IMR-90 (cell line): ENCODE measurements around the gene IRAK3. TPM values are rescaled to one million over a fixed set of nuclear protein-coding genes. Genes with fewer than 3 reads are reported as not detected.

Source experiments
- ATAC-seq: fragments of 200-7000 bp; cut with Tn5 transposase; 2 replicates; pipeline ENCODE4 v1.9.1; 2020; ENCODE audit warnings: low read depth, mild to moderate bottlenecking, moderate library complexity
- BruUV-seq: library from RNA; stranded (reverse); fragments of 400-500 nt; replicated peaks from 2 replicates; lab custom pipeline; 2021; lab: Mats Ljungman, UMichigan
- CTCF ChIA-PET: fragments of 300-600 bp; formaldehyde crosslinking; extraction: SDS; loops from one replicate; lab custom pipeline; 2021; ENCODE audit warnings: antibody characterized with exemption; lab: Yijun Ruan, JAX
- POLR2A ChIA-PET: fragments of 300-600 bp; sonication (Branson Sonifier 250); formaldehyde crosslinking; loops from one replicate; lab custom pipeline; 2022; ENCODE audit warnings: antibody characterized with exemption; ENCODE audit not compliant: unreplicated experiment; lab: Charles Lee
- DNase-seq: peaks from one replicate; pipeline ENCODE4 v3.0.0; 2013
- H2AFZ ChIP-seq: replicated peaks from 2 replicates; pipeline ENCODE3; 2013; ENCODE audit warnings: low read length, mild to moderate bottlenecking; ENCODE audit not compliant: poor library complexity
- H2AK5ac ChIP-seq: 2 replicates; pipeline ENCODE4 v1.6.1; 2013; ENCODE audit warnings: low read depth, low read length, inconsistent platforms
- H2AK9ac ChIP-seq: replicated peaks from 2 replicates; pipeline ENCODE3; 2013; ENCODE audit warnings: mild to moderate bottlenecking, low read depth, low read length, moderate library complexity; ENCODE audit not compliant: poor library complexity
- H2BK120ac ChIP-seq: 2 replicates; pipeline ENCODE4 v1.6.1; 2013; ENCODE audit warnings: low read depth, low read length, inconsistent platforms
- H2BK15ac ChIP-seq: 3 replicates; pipeline ENCODE4 v1.6.1; 2013; ENCODE audit warnings: low read depth, low read length, inconsistent platforms
- H2BK20ac ChIP-seq: 2 replicates; pipeline ENCODE4 v1.6.1; 2013; ENCODE audit warnings: low read depth, mild to moderate bottlenecking, inconsistent platforms, low read length, moderate library complexity
- H2BK5ac ChIP-seq: 2 replicates; pipeline ENCODE4 v1.6.1; 2013; ENCODE audit warnings: mild to moderate bottlenecking, low read depth, low read length, inconsistent platforms; ENCODE audit not compliant: poor library complexity, severe bottlenecking
- H3K14ac ChIP-seq: replicated peaks from 2 replicates; pipeline ENCODE4 v1.6.1; 2013; ENCODE audit warnings: low read depth, low read length, inconsistent platforms
- H3K18ac ChIP-seq: 2 replicates; pipeline ENCODE4 v1.6.1; 2013; ENCODE audit warnings: low read depth, low read length, control low read depth
- H3K23ac ChIP-seq: 2 replicates; pipeline ENCODE4 v1.6.1; 2013; ENCODE audit warnings: low read depth, low read length, inconsistent platforms
- H3K27ac ChIP-seq: 2 replicates; pipeline ENCODE4 v1.5.1; 2013; ENCODE audit warnings: mild to moderate bottlenecking, control low read depth, low read length; ENCODE audit not compliant: insufficient read depth
- H3K27me3 ChIP-seq: 2 replicates; pipeline ENCODE4 v1.6.1; 2013; ENCODE audit warnings: low read length; ENCODE audit not compliant: control insufficient read depth, insufficient read depth
- H3K36me3 ChIP-seq: 2 replicates; pipeline ENCODE4 v1.6.1; 2013; ENCODE audit warnings: low read length, mixed read lengths; ENCODE audit not compliant: control insufficient read depth, insufficient read depth
- H3K4ac ChIP-seq: 2 replicates; pipeline ENCODE4 v1.6.1; 2013; ENCODE audit warnings: low read depth, low read length, inconsistent platforms
- H3K4me1 ChIP-seq: 2 replicates; pipeline ENCODE4 v1.6.1; 2013; ENCODE audit warnings: low read length, mixed read lengths; ENCODE audit not compliant: control insufficient read depth, insufficient read depth
- H3K4me2 ChIP-seq: 2 replicates; pipeline ENCODE4 v1.6.1; 2013; ENCODE audit warnings: low read depth, mild to moderate bottlenecking, control low read depth, low read length, moderate library complexity
- H3K4me3 ChIP-seq: 2 replicates; pipeline ENCODE4 v1.5.1; 2013; ENCODE audit warnings: low read depth, mild to moderate bottlenecking, control low read depth, low read length, moderate library complexity; ENCODE audit not compliant: insufficient read depth
- H3K56ac ChIP-seq: 2 replicates; pipeline ENCODE4 v1.6.1; 2013; ENCODE audit warnings: low read length, inconsistent platforms; ENCODE audit not compliant: insufficient read depth; ENCODE audit errors: extremely low read depth
- H3K79me1 ChIP-seq, 2 experiments: 2 replicates each; pipeline ENCODE4 v1.6.1; 2013; ENCODE audit warnings: low read length in 2 of 2, inconsistent platforms in 1 of 2, low read depth in 1 of 2
- H3K9ac ChIP-seq: 2 replicates; pipeline ENCODE4 v1.6.1; 2013; ENCODE audit warnings: low read depth, low read length, control low read depth
- H3K9me1 ChIP-seq: 2 replicates; pipeline ENCODE4 v1.6.1; 2013; ENCODE audit warnings: low read length, inconsistent platforms; ENCODE audit not compliant: insufficient read depth
- H3K9me3 ChIP-seq: 2 replicates; pipeline ENCODE4 v1.6.1; 2013; ENCODE audit warnings: low read length; ENCODE audit not compliant: control insufficient read depth, insufficient read depth
- H4K20me1 ChIP-seq: 2 replicates; pipeline ENCODE4 v1.6.1; 2013; ENCODE audit warnings: low read length, inconsistent platforms; ENCODE audit not compliant: insufficient read depth
- H4K5ac ChIP-seq: 2 replicates; pipeline ENCODE4 v1.6.1; 2013; ENCODE audit warnings: mild to moderate bottlenecking, low read depth, low read length, control low read depth
- H4K8ac ChIP-seq, 2 experiments: 2 replicates each; pipeline ENCODE4 v1.6.1; 2013; ENCODE audit warnings: low read depth in 2 of 2, low read length in 2 of 2, control low read depth in 1 of 2, inconsistent platforms in 1 of 2
- H4K91ac ChIP-seq: 2 replicates; pipeline ENCODE4 v1.6.1; 2013; ENCODE audit warnings: low read depth, low read length, inconsistent platforms; ENCODE audit not compliant: insufficient read depth
- BHLHE40 ChIP-seq: fragments of 150-350 bp; IDR thresholded peaks from 2 replicates; pipeline ENCODE4 v1.6.1; 2016; ENCODE audit warnings: mild to moderate bottlenecking, low read depth, low read length
- CEBPB ChIP-seq: IDR thresholded peaks from 2 replicates; pipeline ENCODE4 v1.6.1; 2012; ENCODE audit warnings: low read depth, low read length, improper control_type of control experiment
- CHD1 ChIP-seq: IDR thresholded peaks from 2 replicates; pipeline ENCODE4 v1.6.1; 2012; ENCODE audit warnings: low read depth, low read length, improper control_type of control experiment
- MAFK ChIP-seq: IDR thresholded peaks from 2 replicates; pipeline ENCODE4 v1.6.1; 2012; ENCODE audit warnings: low read depth, low read length, improper control_type of control experiment
- MAZ ChIP-seq: IDR thresholded peaks from 2 replicates; pipeline ENCODE4 v1.6.1; 2012; ENCODE audit warnings: low read depth, mild to moderate bottlenecking, low read length, improper control_type of control experiment, moderate library complexity, borderline replicate concordance
- MXI1 ChIP-seq: IDR thresholded peaks from 2 replicates; pipeline ENCODE4 v1.6.1; 2012; ENCODE audit warnings: low read depth, mild to moderate bottlenecking, low read length, moderate library complexity, borderline replicate concordance
- NFE2L2 ChIP-seq: fragments of 150-350 bp; IDR thresholded peaks from 2 replicates; pipeline ENCODE4 v1.6.1; 2016; ENCODE audit warnings: low read depth, mild to moderate bottlenecking, low read length
- POLR2A ChIP-seq: IDR thresholded peaks from 2 replicates; pipeline ENCODE4 v1.6.1; 2012; ENCODE audit warnings: mild to moderate bottlenecking, low read depth, low read length
- RCOR1 ChIP-seq: IDR thresholded peaks from 2 replicates; pipeline ENCODE4 v1.6.1; 2012; ENCODE audit warnings: mild to moderate bottlenecking, low read length, improper control_type of control experiment; ENCODE audit not compliant: insufficient replicate concordance
- RFX5 ChIP-seq: IDR thresholded peaks from 2 replicates; pipeline ENCODE4 v1.8.0; 2012; ENCODE audit warnings: low read depth, mild to moderate bottlenecking, low read length, moderate library complexity
- SMC3 ChIP-seq: fragments of 150-350 bp; IDR thresholded peaks from 2 replicates; pipeline ENCODE4 v1.6.1; 2016; ENCODE audit warnings: low read depth, mild to moderate bottlenecking, antibody characterized with exemption, low read length, moderate library complexity
- WGBS, 2 experiments: methylation state at CpG; one replicate each; pipeline versions ENCODE4 v1.1.5 to v1.1.7; 2013; ENCODE audit warnings: missing lambda C conversion rate in 2 of 2; ENCODE audit not compliant: insufficient read length in 1 of 2; ENCODE audit errors: extremely low coverage in 2 of 2; 5-methylcytosine and 5-hydroxymethylcytosine counted together
- dilution Hi-C: fragments of 300-500 bp; cut with HindIII; formaldehyde crosslinking; loops from one replicate; pipeline ENCODE4 v1.14.3; 2018; ENCODE audit warnings: low sequenced_read_pairs; ENCODE audit not compliant: unreplicated experiment
- in situ Hi-C: fragments of 300-500 bp; cut with MboI; formaldehyde crosslinking; loops from 3 replicates; pipeline ENCODE4 v1.14.3; 2019; ENCODE audit warnings: low sequenced_read_pairs, inconsistent platforms, mixed read lengths
- intact Hi-C: fragments of 100-400 bp; cut with micrococcal nuclease; formaldehyde crosslinking; loops from 2 replicates; pipeline ENCODE4 v1.10.0; 2022
- polyA plus RNA-seq, 3 experiments: library from polyadenylated mRNA; depleted of rRNA; stranded (reverse); fragments of >200 nt; gene quantifications; 2 replicates each; pipeline ENCODE4 v1.2.3, GENCODE V29; 2012; ENCODE audit warnings: low replicate concordance in 1 of 3
- total RNA-seq: library from RNA; depleted of rRNA; stranded (reverse); fragments of >200 nt; gene quantifications from 2 replicates; pipeline ENCODE4 v1.2.3, GENCODE V29; 2012
- TF ChIP-seq, protein P1 (sequence below): conservative IDR thresholded peaks from 2 replicates; pipeline ENCODE4 v1.5.1; 2012; ENCODE audit warnings: mild to moderate bottlenecking, low read depth, low read length, improper control_type of control experiment
- TF ChIP-seq, protein P2 (sequence below): fragments of 150-350 bp; IDR thresholded peaks from 2 replicates; pipeline ENCODE4 v1.6.1; 2017; ENCODE audit warnings: mild to moderate bottlenecking, antibody characterized with exemption, low read length, low read depth
- TF ChIP-seq, protein P3 (sequence below): fragments of 150-350 bp; IDR thresholded peaks from 2 replicates; pipeline ENCODE4 v1.6.1; 2016; ENCODE audit warnings: low read depth, mild to moderate bottlenecking, low read length, moderate library complexity, borderline replicate concordance

Gene IRAK3
- total and polyA plus RNA-seq, 2 of the 4 experiments (the other 2 are of a cell fraction) = 0.53 to 0.72 TPM

DNA sequence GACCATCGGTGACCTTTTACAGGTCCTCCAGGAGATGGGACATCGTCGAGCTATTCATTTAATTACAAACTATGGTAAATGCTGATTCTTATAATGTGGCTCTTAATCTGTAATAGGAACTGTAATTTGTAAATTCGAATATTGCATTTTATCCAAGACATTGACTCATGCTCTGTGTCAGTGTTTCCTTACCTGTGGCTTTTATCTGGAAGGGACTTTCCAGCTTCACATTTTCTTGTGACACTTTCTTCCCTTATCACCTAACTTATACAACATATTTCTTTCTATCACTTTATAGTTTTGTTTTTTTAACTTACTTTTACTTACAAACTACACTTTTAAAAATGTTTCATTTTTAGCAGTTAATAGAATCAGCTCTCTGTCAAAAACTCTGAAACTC lies 14.8 kb downstream of the IRAK3 start:
- ATAC-seq (no peak), DNase-seq (no peak)
- no peak overlapping the region for H3K56ac ChIP-seq
- no peak overlapping the region for H2BK15ac ChIP-seq
- intact Hi-C loops = no loop called here
- no peaks in the 10 kb centered on the region for H3K4me1 ChIP-seq
- no peak overlapping the region for H2BK5ac ChIP-seq
- peaks cover 3% of the 10 kb centered on the region; the same call in 1 of the 2 replicates for H3K9me3 ChIP-seq
- in situ Hi-C loops = no loop called here
- no peaks in the 10 kb centered on the region for H4K20me1 ChIP-seq
- CTCF ChIA-PET = no interaction called here
- BruUV-seq = no TSS peak
- H2BK120ac ChIP-seq = no peak overlapping the region
- H3K79me1 ChIP-seq = no peaks in the 10 kb centered on the region
- no peak overlapping the region for H2AFZ ChIP-seq
- POLR2A ChIA-PET = no interaction called here
- no peak overlapping the region for H3K4me3 ChIP-seq
- H3K27ac ChIP-seq = no peak overlapping the region
- no CpG with 5 or more reads among the region's 4 CpGs for WGBS, 2 experiments
- no peak overlapping the region for H4K91ac ChIP-seq
- no peak overlapping the region for H4K8ac ChIP-seq
- H4K5ac ChIP-seq = no peak overlapping the region
- no peak overlapping the region for H3K23ac ChIP-seq
- no peaks in the 10 kb centered on the region for H3K36me3 ChIP-seq
- H3K14ac ChIP-seq = no peak overlapping the region
- dilution Hi-C loops = no loop called here
- no peak overlapping the region for H3K9ac ChIP-seq
- H2AK5ac ChIP-seq = no peak overlapping the region
- no peak overlapping the region for H2AK9ac ChIP-seq
- H2BK20ac ChIP-seq = no peak overlapping the region
- no peaks in the 10 kb centered on the region for H3K9me1 ChIP-seq
- no peaks in the 10 kb centered on the region for H3K27me3 ChIP-seq
- H3K4ac ChIP-seq = no peak overlapping the region
- no peak overlapping the region for H3K4me2 ChIP-seq
- no peak overlapping the region for H3K18ac ChIP-seq
- TF ChIP-seq NFE2L2 = no peak
- TF ChIP-seq MXI1 = no peak
- TF ChIP-seq, protein P1, sequence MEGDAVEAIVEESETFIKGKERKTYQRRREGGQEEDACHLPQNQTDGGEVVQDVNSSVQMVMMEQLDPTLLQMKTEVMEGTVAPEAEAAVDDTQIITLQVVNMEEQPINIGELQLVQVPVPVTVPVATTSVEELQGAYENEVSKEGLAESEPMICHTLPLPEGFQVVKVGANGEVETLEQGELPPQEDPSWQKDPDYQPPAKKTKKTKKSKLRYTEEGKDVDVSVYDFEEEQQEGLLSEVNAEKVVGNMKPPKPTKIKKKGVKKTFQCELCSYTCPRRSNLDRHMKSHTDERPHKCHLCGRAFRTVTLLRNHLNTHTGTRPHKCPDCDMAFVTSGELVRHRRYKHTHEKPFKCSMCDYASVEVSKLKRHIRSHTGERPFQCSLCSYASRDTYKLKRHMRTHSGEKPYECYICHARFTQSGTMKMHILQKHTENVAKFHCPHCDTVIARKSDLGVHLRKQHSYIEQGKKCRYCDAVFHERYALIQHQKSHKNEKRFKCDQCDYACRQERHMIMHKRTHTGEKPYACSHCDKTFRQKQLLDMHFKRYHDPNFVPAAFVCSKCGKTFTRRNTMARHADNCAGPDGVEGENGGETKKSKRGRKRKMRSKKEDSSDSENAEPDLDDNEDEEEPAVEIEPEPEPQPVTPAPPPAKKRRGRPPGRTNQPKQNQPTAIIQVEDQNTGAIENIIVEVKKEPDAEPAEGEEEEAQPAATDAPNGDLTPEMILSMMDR = no peak
- TF ChIP-seq CEBPB = no peak
- no peak for TF ChIP-seq SMC3
- no peak for TF ChIP-seq RFX5
- TF ChIP-seq, protein P2, sequence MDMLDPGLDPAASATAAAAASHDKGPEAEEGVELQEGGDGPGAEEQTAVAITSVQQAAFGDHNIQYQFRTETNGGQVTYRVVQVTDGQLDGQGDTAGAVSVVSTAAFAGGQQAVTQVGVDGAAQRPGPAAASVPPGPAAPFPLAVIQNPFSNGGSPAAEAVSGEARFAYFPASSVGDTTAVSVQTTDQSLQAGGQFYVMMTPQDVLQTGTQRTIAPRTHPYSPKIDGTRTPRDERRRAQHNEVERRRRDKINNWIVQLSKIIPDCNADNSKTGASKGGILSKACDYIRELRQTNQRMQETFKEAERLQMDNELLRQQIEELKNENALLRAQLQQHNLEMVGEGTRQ = no peak
- TF ChIP-seq BHLHE40 = no peak
- TF ChIP-seq MAZ = no peak
- TF ChIP-seq RCOR1 = no peak
- TF ChIP-seq, protein P3, sequence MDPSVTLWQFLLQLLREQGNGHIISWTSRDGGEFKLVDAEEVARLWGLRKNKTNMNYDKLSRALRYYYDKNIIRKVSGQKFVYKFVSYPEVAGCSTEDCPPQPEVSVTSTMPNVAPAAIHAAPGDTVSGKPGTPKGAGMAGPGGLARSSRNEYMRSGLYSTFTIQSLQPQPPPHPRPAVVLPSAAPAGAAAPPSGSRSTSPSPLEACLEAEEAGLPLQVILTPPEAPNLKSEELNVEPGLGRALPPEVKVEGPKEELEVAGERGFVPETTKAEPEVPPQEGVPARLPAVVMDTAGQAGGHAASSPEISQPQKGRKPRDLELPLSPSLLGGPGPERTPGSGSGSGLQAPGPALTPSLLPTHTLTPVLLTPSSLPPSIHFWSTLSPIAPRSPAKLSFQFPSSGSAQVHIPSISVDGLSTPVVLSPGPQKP = no peak
- TF ChIP-seq POLR2A = no peak
- TF ChIP-seq CHD1 = no peak
- TF ChIP-seq MAFK = no peak
